Calu3 (cell line): ENCODE measurements around the gene SETBP1. TPM values are rescaled to one million over a fixed set of nuclear protein-coding genes. Genes with fewer than 3 reads are reported as not detected.

Experiments
- BruUV-seq: library from RNA; stranded (reverse); fragments of 400-500 nt; replicated peaks from 2 replicates; lab custom pipeline; 2021; lab: Mats Ljungman, UMichigan
- CTCF ChIA-PET: fragments of 300-600 bp; sonication (Branson Sonifier 250); formaldehyde crosslinking; loops from one replicate; lab custom pipeline; 2022; ENCODE audit warnings: antibody characterized with exemption; lab: Charles Lee
- DNase-seq: peaks from one replicate; pipeline ENCODE4 v3.0.0; 2022
- H3K27ac Mint-ChIP-seq: one replicate; pipeline ENCODE4 v1.8.0; 2022; ENCODE audit warnings: mixed read lengths; ENCODE audit not compliant: unreplicated experiment
- H3K27me3 Mint-ChIP-seq: one replicate; pipeline ENCODE4 v1.8.0; 2022; ENCODE audit warnings: mixed read lengths; ENCODE audit not compliant: unreplicated experiment
- H3K36me3 Mint-ChIP-seq: one replicate; pipeline ENCODE4 v1.8.0; 2022; ENCODE audit warnings: mild to moderate bottlenecking, moderate library complexity, mixed read lengths; ENCODE audit not compliant: insufficient read depth, unreplicated experiment
- H3K4me1 Mint-ChIP-seq: one replicate; pipeline ENCODE4 v1.8.0; 2022; ENCODE audit warnings: mild to moderate bottlenecking, low read depth, mixed read lengths; ENCODE audit not compliant: unreplicated experiment
- H3K4me3 Mint-ChIP-seq: one replicate; pipeline ENCODE4 v1.8.0; 2022; ENCODE audit warnings: mild to moderate bottlenecking, low read depth, moderate library complexity, mixed read lengths; ENCODE audit not compliant: unreplicated experiment
- H3K9me3 Mint-ChIP-seq: one replicate; pipeline ENCODE4 v1.8.0; 2022; ENCODE audit warnings: low read depth, mixed read lengths; ENCODE audit not compliant: unreplicated experiment
- CTCF ChIP-seq: fragments of 200-600 bp; IDR thresholded peaks from one replicate; pipeline ENCODE4 v1.8.0; 2022; ENCODE audit warnings: antibody characterized with exemption; ENCODE audit not compliant: unreplicated experiment
- intact Hi-C: fragments of 100-400 bp; cut with micrococcal nuclease; formaldehyde crosslinking; loops from one replicate; pipeline ENCODE4 v1.10.0; 2022; ENCODE audit not compliant: unreplicated experiment
- total RNA-seq: library from RNA; stranded (reverse); gene quantifications from 2 replicates; pipeline ENCODE4 v1.2.3, GENCODE V29; 2022

The SETBP1 gene
- total RNA-seq, 1 experiment from 2014 or later, result 6.0 TPM

- intact Hi-C loops, result no loop called here
Observed at GRCh38 chr18:44981121-44981520, 300.4 kb downstream of the SETBP1 start.

GRCh38 chr18:44986933-44987332 is 306.2 kb downstream of the SETBP1 start:
- no peak for DNase-seq
- H3K27ac Mint-ChIP-seq, result no peak overlapping the region
- CTCF ChIA-PET, result no interaction called here
- no peak for TF ChIP-seq CTCF
- H3K4me1 Mint-ChIP-seq, result no peaks in the 10 kb centered on the region
- no peaks in the 10 kb centered on the region for H3K36me3 Mint-ChIP-seq
- H3K4me3 Mint-ChIP-seq, result no peak overlapping the region
- BruUV-seq, result no TSS peak
- intact Hi-C loops, result no loop called here
- H3K9me3 Mint-ChIP-seq, result no peaks in the 10 kb centered on the region
- H3K27me3 Mint-ChIP-seq, result no peaks in the 10 kb centered on the region

More at GRCh38 chr18:44981121-44981520, 300.4 kb downstream of the SETBP1 start:
- Mint-ChIP-seq H3K36me3 (no peaks in the 10 kb centered on the region), H3K27me3 (no peaks in the 10 kb centered on the region), H3K9me3 (no peaks in the 10 kb centered on the region), H3K4me1 (no peaks in the 10 kb centered on the region), H3K27ac (no peak overlapping the region), H3K4me3 (no peak overlapping the region)
- no peak for TF ChIP-seq CTCF
- no TSS peak for BruUV-seq
- DNase-seq, result no peak
- CTCF ChIA-PET, result no interaction called here

- Mint-ChIP-seq H3K9me3 (no peaks in the 10 kb centered on the region), H3K27me3 (no peaks in the 10 kb centered on the region), H3K4me1 (no peaks in the 10 kb centered on the region), H3K4me3 (no peak overlapping the region), H3K27ac (no peak overlapping the region), H3K36me3 (no peaks in the 10 kb centered on the region)
- no peak for DNase-seq
- intact Hi-C loops, result no loop called here
- no TSS peak for BruUV-seq
- CTCF ChIA-PET, result interaction anchor here (0.6 kb wide), 1 partner anchor 13 kb away, joined by 7 read pairs; no protein-coding TSS in a partner anchor
- TF ChIP-seq CTCF, result no peak
Observed at GRCh38 chr18:44987371-44987770, 306.7 kb downstream of the SETBP1 start.

- BruUV-seq, result no TSS peak
Observed at GRCh38 chr18:44988821-44989587, 308.3 kb downstream of the SETBP1 start.

More at GRCh38 chr18:44988821-44989587, 308.3 kb downstream of the SETBP1 start:
- CTCF ChIA-PET, result no interaction called here
- intact Hi-C loops, result no loop called here
- DNase-seq, result no peak
- no peaks in the 10 kb centered on the region for H3K4me1 Mint-ChIP-seq
- H3K27me3 Mint-ChIP-seq, result no peaks in the 10 kb centered on the region
- H3K9me3 Mint-ChIP-seq, result no peaks in the 10 kb centered on the region
- no peak overlapping the region for H3K4me3 Mint-ChIP-seq
- H3K36me3 Mint-ChIP-seq, result no peaks in the 10 kb centered on the region
- no peak for TF ChIP-seq CTCF
- no peak overlapping the region for H3K27ac Mint-ChIP-seq
